ENCODE data around the gene ZBTB17. TPM values are rescaled to one million over a fixed set of nuclear protein-coding genes. Genes with fewer than 3 reads are reported as not detected.

Gene ZBTB17
- total and polyA plus RNA-seq, 9 of the 15 experiments (the other 6 are each of a cell fraction or from before 2014, with no cell fraction given) = 1.1 to 53.4 (median 29.6) TPM

DNA sequence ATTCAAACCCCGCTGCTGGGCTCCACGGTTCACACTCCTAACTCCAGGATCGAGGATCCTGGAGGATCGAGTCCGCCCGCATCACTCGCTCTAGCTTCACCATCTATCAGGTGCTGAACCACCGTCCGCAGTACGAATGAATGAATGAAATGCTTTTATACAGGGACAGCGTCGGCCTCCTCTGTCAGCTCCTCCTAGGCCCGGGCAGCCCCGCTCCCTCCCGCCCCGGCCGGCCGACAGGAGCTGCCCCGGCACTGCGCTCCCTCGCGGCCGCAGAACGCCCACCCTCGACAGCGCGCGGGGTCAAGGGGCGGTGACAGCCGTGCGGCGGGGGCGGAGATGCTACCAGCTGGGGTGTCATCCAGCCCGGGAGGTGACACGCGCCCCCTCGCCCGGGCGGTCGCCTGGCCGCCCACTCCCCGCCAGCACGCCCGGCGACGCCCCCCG, 520 bp downstream of the ZBTB17 start (continued):
- TF ChIP-seq, protein P1, sequence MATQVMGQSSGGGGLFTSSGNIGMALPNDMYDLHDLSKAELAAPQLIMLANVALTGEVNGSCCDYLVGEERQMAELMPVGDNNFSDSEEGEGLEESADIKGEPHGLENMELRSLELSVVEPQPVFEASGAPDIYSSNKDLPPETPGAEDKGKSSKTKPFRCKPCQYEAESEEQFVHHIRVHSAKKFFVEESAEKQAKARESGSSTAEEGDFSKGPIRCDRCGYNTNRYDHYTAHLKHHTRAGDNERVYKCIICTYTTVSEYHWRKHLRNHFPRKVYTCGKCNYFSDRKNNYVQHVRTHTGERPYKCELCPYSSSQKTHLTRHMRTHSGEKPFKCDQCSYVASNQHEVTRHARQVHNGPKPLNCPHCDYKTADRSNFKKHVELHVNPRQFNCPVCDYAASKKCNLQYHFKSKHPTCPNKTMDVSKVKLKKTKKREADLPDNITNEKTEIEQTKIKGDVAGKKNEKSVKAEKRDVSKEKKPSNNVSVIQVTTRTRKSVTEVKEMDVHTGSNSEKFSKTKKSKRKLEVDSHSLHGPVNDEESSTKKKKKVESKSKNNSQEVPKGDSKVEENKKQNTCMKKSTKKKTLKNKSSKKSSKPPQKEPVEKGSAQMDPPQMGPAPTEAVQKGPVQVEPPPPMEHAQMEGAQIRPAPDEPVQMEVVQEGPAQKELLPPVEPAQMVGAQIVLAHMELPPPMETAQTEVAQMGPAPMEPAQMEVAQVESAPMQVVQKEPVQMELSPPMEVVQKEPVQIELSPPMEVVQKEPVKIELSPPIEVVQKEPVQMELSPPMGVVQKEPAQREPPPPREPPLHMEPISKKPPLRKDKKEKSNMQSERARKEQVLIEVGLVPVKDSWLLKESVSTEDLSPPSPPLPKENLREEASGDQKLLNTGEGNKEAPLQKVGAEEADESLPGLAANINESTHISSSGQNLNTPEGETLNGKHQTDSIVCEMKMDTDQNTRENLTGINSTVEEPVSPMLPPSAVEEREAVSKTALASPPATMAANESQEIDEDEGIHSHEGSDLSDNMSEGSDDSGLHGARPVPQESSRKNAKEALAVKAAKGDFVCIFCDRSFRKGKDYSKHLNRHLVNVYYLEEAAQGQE (IDR thresholded peaks at IDR 0.05; ENCODE audit: borderline replicate concordance) = peak; percentile 35; the same call in 1 of the 2 replicates
- TF ChIP-seq, protein P1 (CRISPR knock-in tag; IDR thresholded peaks at IDR 0.05; ENCODE audit: low read depth) = no peak
- TF ChIP-seq NR2C2 (CRISPR knock-in tag; IDR thresholded peaks at IDR 0.05) (peak; percentile 63; the same call in 1 of the 2 replicates), NR2C2 (tag; IDR thresholded peaks at IDR 0.05) (no peak), TEAD1 (CRISPR knock-in tag; IDR thresholded peaks at IDR 0.05) (peak in 1 of 2 experiments; percentile 64; a peak in 1 of 4 replicates), RAD21 (CRISPR knock-in tag; conservative IDR thresholded peaks at IDR 0.05 in 1 of 2, IDR thresholded peaks at IDR 0.05 in 1 of 2) (peak in 1 of 2 experiments; percentile 39; a peak in 2 of 4 replicates), CCNT2 (IDR thresholded peaks at IDR 0.05; ENCODE audit: borderline replicate concordance, extremely low read depth, insufficient read length, low read depth, low read length) (peak; percentile 66)
- TF ChIP-seq, protein P2, sequence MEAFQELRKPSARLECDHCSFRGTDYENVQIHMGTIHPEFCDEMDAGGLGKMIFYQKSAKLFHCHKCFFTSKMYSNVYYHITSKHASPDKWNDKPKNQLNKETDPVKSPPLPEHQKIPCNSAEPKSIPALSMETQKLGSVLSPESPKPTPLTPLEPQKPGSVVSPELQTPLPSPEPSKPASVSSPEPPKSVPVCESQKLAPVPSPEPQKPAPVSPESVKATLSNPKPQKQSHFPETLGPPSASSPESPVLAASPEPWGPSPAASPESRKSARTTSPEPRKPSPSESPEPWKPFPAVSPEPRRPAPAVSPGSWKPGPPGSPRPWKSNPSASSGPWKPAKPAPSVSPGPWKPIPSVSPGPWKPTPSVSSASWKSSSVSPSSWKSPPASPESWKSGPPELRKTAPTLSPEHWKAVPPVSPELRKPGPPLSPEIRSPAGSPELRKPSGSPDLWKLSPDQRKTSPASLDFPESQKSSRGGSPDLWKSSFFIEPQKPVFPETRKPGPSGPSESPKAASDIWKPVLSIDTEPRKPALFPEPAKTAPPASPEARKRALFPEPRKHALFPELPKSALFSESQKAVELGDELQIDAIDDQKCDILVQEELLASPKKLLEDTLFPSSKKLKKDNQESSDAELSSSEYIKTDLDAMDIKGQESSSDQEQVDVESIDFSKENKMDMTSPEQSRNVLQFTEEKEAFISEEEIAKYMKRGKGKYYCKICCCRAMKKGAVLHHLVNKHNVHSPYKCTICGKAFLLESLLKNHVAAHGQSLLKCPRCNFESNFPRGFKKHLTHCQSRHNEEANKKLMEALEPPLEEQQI (IDR thresholded peaks at IDR 0.05) = no peak
- TF ChIP-seq, protein P3, sequence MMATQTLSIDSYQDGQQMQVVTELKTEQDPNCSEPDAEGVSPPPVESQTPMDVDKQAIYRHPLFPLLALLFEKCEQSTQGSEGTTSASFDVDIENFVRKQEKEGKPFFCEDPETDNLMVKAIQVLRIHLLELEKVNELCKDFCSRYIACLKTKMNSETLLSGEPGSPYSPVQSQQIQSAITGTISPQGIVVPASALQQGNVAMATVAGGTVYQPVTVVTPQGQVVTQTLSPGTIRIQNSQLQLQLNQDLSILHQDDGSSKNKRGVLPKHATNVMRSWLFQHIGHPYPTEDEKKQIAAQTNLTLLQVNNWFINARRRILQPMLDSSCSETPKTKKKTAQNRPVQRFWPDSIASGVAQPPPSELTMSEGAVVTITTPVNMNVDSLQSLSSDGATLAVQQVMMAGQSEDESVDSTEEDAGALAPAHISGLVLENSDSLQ (IDR thresholded peaks at IDR 0.05) = peak; percentile 39; the same call in 1 of the 2 replicates
- TF ChIP-seq, protein P4, sequence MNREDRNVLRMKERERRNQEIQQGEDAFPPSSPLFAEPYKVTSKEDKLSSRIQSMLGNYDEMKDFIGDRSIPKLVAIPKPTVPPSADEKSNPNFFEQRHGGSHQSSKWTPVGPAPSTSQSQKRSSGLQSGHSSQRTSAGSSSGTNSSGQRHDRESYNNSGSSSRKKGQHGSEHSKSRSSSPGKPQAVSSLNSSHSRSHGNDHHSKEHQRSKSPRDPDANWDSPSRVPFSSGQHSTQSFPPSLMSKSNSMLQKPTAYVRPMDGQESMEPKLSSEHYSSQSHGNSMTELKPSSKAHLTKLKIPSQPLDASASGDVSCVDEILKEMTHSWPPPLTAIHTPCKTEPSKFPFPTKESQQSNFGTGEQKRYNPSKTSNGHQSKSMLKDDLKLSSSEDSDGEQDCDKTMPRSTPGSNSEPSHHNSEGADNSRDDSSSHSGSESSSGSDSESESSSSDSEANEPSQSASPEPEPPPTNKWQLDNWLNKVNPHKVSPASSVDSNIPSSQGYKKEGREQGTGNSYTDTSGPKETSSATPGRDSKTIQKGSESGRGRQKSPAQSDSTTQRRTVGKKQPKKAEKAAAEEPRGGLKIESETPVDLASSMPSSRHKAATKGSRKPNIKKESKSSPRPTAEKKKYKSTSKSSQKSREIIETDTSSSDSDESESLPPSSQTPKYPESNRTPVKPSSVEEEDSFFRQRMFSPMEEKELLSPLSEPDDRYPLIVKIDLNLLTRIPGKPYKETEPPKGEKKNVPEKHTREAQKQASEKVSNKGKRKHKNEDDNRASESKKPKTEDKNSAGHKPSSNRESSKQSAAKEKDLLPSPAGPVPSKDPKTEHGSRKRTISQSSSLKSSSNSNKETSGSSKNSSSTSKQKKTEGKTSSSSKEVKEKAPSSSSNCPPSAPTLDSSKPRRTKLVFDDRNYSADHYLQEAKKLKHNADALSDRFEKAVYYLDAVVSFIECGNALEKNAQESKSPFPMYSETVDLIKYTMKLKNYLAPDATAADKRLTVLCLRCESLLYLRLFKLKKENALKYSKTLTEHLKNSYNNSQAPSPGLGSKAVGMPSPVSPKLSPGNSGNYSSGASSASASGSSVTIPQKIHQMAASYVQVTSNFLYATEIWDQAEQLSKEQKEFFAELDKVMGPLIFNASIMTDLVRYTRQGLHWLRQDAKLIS (CRISPR knock-in tag; IDR thresholded peaks at IDR 0.05) = 0 out of 2 replicates have a peak, but pooled peaks have one; percentile 6

Data from K562 (cell line).